Measurements from ENCODE around the gene LRRC4. TPM values are rescaled to one million over a fixed set of nuclear protein-coding genes. Genes with fewer than 3 reads are reported as not detected.
A peak's percentile ranks its signal among the peaks of the same experiment; 100 is the strongest.

Gene LRRC4
- total and polyA plus RNA-seq, 2 experiments from 2014 or later, result 0.13 to 0.32 TPM

DNA sequence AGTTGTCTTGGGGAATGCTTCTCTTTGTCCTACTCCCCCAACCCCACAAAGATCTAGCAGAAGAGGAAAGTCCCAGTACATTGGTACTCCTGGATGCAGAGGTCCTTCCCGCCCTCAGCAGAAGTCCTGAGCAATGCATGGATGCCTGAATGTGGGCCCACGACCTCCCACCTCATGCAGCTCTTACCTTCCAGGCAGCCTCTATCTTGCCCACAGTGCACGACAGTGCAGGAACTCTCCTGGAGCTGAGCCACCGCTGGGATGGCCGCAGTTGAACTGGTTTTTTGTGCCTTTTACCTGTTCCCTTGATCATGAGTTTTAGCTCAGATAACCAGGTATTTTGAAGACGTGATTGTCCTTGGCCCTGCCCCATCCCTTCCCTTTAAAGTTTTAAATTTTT lies 37.9 kb downstream of the LRRC4 start:
- no peak for TF ChIP-seq EZH2 (IDR thresholded peaks at IDR 0.05; ENCODE audit: insufficient read depth, poor library complexity, severe bottlenecking)
- TF ChIP-seq EZH2phosphoT487 (IDR thresholded peaks at IDR 0.05; ENCODE audit: insufficient read depth, low read depth), result no peak
- no peak overlapping the region for H3K27ac ChIP-seq
- peaks cover 5% of the 10 kb centered on the region; the same call in 1 of the 2 replicates for H4K20me1 ChIP-seq (ENCODE audit: insufficient read depth)

DNA sequence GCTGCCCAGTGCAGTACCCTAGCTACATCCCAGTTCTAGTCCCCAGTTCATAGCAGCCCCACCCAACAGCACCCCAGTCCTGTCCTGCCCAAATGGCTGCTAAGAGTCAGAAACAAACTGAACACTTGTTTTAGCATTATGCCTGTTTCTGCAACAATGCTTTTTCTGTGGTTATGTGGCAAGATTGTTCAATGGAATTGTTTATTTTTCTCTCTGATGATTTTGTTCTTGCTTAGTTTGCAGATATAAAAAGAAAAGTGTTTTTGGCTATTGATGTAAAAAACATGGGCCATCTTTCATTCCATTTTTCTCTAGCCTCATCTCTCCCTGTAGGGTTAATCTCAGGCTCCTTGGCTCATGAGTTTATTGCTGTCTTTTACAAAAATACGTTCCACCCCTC lies 42.5 kb downstream of the LRRC4 start:
- no peaks in the 10 kb centered on the region for H3K27me3 ChIP-seq (replicated peaks; ENCODE audit: insufficient read depth)
- peaks cover 59% of the 10 kb centered on the region for H3K79me2 ChIP-seq (ENCODE audit: insufficient read depth)
- TF ChIP-seq EZH2phosphoT487 (IDR thresholded peaks at IDR 0.05; ENCODE audit: insufficient read depth, low read depth), result no peak
- no peak for TF ChIP-seq EZH2 (IDR thresholded peaks at IDR 0.05; ENCODE audit: insufficient read depth, poor library complexity, severe bottlenecking)
- in situ Hi-C loops (cut with MboI), result no loop called here
- H3K27ac ChIP-seq, result no peak overlapping the region
- H2AFZ ChIP-seq, result no peak overlapping the region
- H4K20me1 ChIP-seq (ENCODE audit: insufficient read depth), result no peaks in the 10 kb centered on the region
- no peaks in the 10 kb centered on the region for H3F3A ChIP-seq (ENCODE audit: insufficient read depth)
- 21% methylated on average over 1 of the region's 1 CpG for WGBS, 2 experiments (ENCODE audit: low coverage in 1 of 2, low lambda C conversion rate in 2 of 2, missing lambda C conversion rate in 2 of 2)
- no peak overlapping the region for H3K4me2 ChIP-seq (ENCODE audit: unreplicated experiment)
- H3K4me3 ChIP-seq, result no peak overlapping the region
- H3K9ac ChIP-seq, result no peak overlapping the region
- peaks cover 5% of the 10 kb centered on the region for H3K4me1 ChIP-seq (ENCODE audit: insufficient read depth)
- no peaks in the 10 kb centered on the region for H3K9me2 ChIP-seq (ENCODE audit: insufficient read depth)
- no peaks in the 10 kb centered on the region for H3K36me3 ChIP-seq (ENCODE audit: low read depth)
- DNase-seq, result no peak
- no peaks in the 10 kb centered on the region for H3K9me3 ChIP-seq (ENCODE audit: low read depth)

More for the DNA sequence above, 37.9 kb downstream of the LRRC4 start:
- 83 to 90% methylated on average over 6 of the region's 6 CpGs for WGBS, 2 experiments (ENCODE audit: low coverage in 1 of 2, low lambda C conversion rate in 2 of 2, missing lambda C conversion rate in 2 of 2)
- no peaks in the 10 kb centered on the region for H3K27me3 ChIP-seq (replicated peaks; ENCODE audit: insufficient read depth)
- H3K36me3 ChIP-seq (ENCODE audit: low read depth), result no peaks in the 10 kb centered on the region
- no peak overlapping the region for H2AFZ ChIP-seq
- H3K4me1 ChIP-seq (ENCODE audit: insufficient read depth), result peaks cover 21% of the 10 kb centered on the region; the same call in 1 of the 2 replicates
- H3K9me2 ChIP-seq (ENCODE audit: insufficient read depth), result no peaks in the 10 kb centered on the region
- H3K4me2 ChIP-seq (ENCODE audit: unreplicated experiment), result no peak overlapping the region
- no peaks in the 10 kb centered on the region for H3K9me3 ChIP-seq (ENCODE audit: low read depth)
- in situ Hi-C loops (cut with MboI), result no loop called here
- H3K79me2 ChIP-seq (ENCODE audit: insufficient read depth), result peaks cover 46% of the 10 kb centered on the region
- H3K4me3 ChIP-seq, result no peak overlapping the region
- DNase-seq, result no peak
- H3F3A ChIP-seq (ENCODE audit: insufficient read depth), result no peaks in the 10 kb centered on the region
- H3K9ac ChIP-seq, result no peak overlapping the region

DNA sequence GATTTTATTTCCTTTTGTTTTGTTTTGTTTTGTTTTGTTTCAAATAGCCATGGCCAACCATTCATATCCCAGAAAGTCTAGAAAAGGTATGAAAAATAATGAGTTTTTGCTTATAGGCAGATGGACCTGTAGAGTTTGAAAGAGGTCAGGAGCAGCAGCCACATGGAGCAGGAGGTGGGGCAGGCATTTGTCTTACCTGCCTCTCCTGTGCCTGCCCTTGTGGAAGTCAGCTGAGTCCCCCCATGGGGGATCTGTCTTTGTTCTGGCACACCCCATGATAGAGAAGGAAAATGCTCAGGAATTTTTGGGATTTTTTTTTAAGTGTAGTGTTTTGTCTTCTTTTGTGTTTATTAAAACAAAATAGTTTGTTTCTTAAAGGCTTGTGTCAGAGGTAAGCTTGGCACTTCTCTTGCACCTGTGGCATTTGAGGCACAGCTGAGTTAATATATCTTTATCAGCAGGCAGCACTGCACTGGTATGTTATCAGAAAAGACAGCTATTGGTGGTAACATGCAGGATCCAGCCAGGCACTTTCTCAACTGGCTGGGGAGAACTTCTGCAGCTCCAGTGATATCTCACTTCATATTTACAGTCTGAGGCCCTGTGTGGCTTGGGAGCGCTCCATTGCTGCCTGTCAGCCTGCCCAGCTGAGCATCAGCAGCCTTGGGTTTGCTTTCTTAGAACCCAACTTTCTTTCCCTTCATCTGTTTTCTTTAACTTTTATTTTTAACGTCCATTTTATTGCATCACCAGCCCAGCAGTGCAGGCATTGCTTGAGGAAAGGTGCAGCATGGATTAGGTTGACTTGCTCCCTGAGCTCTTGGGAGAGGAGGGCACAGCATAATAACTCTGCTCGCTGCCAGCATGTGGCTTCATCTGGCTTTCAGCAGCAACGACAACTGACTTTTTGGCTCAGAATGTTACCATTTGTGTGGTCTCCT lies 44.4 kb downstream of the LRRC4 start:
- no peak for DNase-seq
- in situ Hi-C loops (cut with MboI), result no loop called here
- no peaks in the 10 kb centered on the region for H3K9me3 ChIP-seq (ENCODE audit: low read depth)
- TF ChIP-seq EZH2phosphoT487 (IDR thresholded peaks at IDR 0.05; ENCODE audit: insufficient read depth, low read depth), result no peak
- no peak for TF ChIP-seq EZH2 (IDR thresholded peaks at IDR 0.05; ENCODE audit: insufficient read depth, poor library complexity, severe bottlenecking)
- no peak overlapping the region for H3K4me2 ChIP-seq (ENCODE audit: unreplicated experiment)
- peaks cover 63% of the 10 kb centered on the region for H3K79me2 ChIP-seq (ENCODE audit: insufficient read depth)
- no peak overlapping the region for H3K27ac ChIP-seq
- no peaks in the 10 kb centered on the region for H4K20me1 ChIP-seq (ENCODE audit: insufficient read depth)
- H3K36me3 ChIP-seq (ENCODE audit: low read depth), result no peaks in the 10 kb centered on the region
- H3K27me3 ChIP-seq (replicated peaks; ENCODE audit: insufficient read depth), result no peaks in the 10 kb centered on the region
- no peaks in the 10 kb centered on the region for H3F3A ChIP-seq (ENCODE audit: insufficient read depth)
- H3K9ac ChIP-seq, result no peak overlapping the region
- 36 to 46% methylated on average over 4 of the region's 4 CpGs for WGBS, 2 experiments (ENCODE audit: low coverage in 1 of 2, low lambda C conversion rate in 2 of 2, missing lambda C conversion rate in 2 of 2)
- no peaks in the 10 kb centered on the region for H3K9me2 ChIP-seq (ENCODE audit: insufficient read depth)
- no peak overlapping the region for H2AFZ ChIP-seq
- H3K4me3 ChIP-seq, result no peak overlapping the region
- peaks cover 6% of the 10 kb centered on the region for H3K4me1 ChIP-seq (ENCODE audit: insufficient read depth)

DNA sequence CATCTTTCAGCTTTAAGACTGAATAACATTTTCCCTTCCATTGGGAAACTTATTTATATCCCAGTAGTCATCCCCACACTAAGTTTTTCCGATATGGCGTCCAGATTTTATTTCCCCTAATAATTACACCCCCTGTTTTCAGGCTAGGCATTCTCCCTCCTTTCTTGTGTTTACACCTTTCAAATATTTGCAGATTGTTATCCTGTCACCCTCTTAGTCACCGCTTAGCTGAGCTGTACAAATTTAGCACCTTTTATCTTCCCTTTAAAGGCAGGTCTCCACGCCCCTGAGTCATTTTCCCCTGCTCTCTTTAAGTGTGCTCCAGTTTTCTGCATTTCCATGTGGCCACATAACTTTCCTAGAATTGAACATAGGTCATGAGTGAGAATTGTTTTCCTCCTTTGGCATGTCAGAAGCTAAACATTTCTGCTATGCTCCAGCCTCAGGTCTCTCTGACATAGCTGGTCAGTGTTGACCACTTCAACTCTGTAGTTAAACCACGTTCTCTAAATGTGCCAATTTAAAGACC lies 47.4 kb downstream of the LRRC4 start:
- TF ChIP-seq EZH2 (IDR thresholded peaks at IDR 0.05; ENCODE audit: insufficient read depth, poor library complexity, severe bottlenecking) (no peak), EZH2phosphoT487 (IDR thresholded peaks at IDR 0.05; ENCODE audit: insufficient read depth, low read depth) (no peak)
- Histone ChIP-seq H3K4me2 (ENCODE audit: unreplicated experiment) (no peak overlapping the region), H3K9me2 (ENCODE audit: insufficient read depth) (no peaks in the 10 kb centered on the region), H3K9ac (no peak overlapping the region), H3K36me3 (ENCODE audit: low read depth) (peaks cover 3% of the 10 kb centered on the region; the same call in 1 of the 2 replicates), H2AFZ (no peak overlapping the region), H3K4me1 (ENCODE audit: insufficient read depth) (peaks cover 6% of the 10 kb centered on the region), H3K79me2 (ENCODE audit: insufficient read depth) (peaks cover 54% of the 10 kb centered on the region), H4K20me1 (ENCODE audit: insufficient read depth) (no peaks in the 10 kb centered on the region), H3K27me3 (replicated peaks; ENCODE audit: insufficient read depth) (no peaks in the 10 kb centered on the region), H3F3A (ENCODE audit: insufficient read depth) (0 out of 2 replicates have a peak, but pooled peaks cover 7% of the 10 kb centered on the region), H3K4me3 (no peak overlapping the region), H3K9me3 (ENCODE audit: low read depth) (no peaks in the 10 kb centered on the region), H3K27ac (0 out of 2 replicates have a peak overlapping the region, but pooled peaks have one; percentile 2)
- peak; percentile 45 for DNase-seq
- in situ Hi-C loops (cut with MboI), result no loop called here
- WGBS, 2 experiments (ENCODE audit: low coverage in 1 of 2, low lambda C conversion rate in 2 of 2, missing lambda C conversion rate in 2 of 2), result 90 to 95% methylated on average over 5 of the region's 5 CpGs

All from GM23248 (cell line).